M059J (cell line): Measurements from ENCODE around the gene ATPAF2. TPM values are rescaled to one million over a fixed set of nuclear protein-coding genes. Genes with fewer than 3 reads are reported as not detected.

ENCODE experiments used
- DNase-seq: peaks from one replicate; pipeline ENCODE4 v3.0.0-alpha.2; 2012; ENCODE audit warnings: low read depth
- total RNA-seq: library from RNA; depleted of rRNA; stranded (reverse); fragments of >200 nt; shearing (Covaris generic); gene quantifications from 2 replicates; pipeline ENCODE4 v1.2.3, GENCODE V29; 2014; rRNA removed

Gene ATPAF2
- total RNA-seq, 1 experiment from 2014 or later = 14.4 TPM

DNA sequence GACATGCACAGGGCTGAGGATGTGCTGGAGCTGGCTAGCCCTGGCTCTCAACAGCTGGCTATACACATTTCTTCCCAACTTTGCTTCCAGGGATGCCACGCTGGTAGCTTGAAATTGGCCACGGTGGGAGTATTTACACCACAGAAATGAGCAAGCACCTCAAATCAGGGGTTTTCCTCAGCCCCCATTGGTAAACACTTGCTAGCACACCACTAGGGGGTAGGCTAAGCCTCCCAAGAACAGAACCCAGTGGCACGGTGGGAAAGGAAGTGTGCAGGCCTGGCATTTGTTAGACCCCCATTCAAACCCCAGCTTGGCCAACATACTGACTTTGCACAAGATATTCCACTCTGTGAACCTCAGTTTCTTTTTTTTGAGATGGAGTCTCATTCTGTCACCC is 53.4 kb downstream of the ATPAF2 start:
- peak; percentile 25 for DNase-seq

DNA sequence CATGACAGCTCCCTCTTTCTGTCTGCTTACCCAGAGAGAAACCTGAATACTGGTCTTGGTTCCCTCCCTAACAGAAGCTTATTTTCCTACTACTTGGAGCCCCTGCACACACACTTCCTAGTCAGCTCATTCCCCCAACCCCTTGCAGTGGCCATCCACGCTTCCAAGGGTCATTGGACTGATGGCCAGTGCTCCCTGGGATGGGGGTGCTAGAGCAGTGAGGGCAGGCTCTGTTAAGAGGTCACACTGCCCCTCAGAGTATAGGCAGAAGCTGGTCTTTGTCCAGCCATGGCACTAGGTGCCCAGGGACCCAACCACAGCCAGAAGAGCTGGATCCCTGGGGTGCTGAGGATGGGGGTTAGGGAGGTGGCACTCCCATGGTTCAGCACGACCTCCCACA is 53.8 kb downstream of the ATPAF2 start:
- no peak for DNase-seq

DNA sequence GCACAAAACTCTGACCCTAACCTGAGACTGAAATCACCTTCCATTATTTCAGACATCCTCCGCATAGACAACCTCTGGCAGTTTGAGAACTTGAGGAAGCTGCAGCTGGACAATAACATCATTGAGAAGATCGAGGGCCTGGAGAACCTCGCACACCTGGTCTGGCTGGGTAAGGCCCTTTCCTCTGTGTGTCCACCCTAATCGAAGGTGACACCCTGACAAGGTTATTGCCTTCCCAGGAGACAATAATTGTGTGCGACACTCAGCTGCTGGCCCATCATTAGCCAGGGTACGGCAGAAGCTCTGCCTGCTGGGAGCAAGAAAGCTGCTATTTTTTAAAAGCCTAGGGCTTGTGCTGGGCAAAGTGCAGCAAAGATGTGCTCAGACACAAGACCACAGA is 55.2 kb downstream of the ATPAF2 start:
- no peak for DNase-seq

DNA sequence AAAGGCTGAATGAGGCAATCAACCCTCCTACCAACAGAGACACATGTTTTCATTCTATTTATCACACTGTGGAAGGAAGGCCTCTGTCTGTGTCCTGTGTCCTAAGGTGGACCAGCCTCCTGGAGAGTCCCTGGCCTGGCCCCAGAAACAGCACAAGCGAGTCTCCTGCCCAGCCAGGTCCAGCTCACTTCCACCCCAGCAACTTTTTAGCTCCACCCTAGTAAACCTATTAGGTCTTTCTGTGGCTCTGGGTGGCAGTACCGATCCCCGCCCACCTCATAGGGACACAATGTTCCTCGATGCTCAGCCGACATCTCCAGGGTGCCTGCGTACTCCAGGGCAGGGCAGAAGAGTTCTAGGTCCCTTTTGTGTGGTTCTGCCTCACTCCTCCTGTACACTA is 55.6 kb downstream of the ATPAF2 start:
- no peak for DNase-seq

DNA sequence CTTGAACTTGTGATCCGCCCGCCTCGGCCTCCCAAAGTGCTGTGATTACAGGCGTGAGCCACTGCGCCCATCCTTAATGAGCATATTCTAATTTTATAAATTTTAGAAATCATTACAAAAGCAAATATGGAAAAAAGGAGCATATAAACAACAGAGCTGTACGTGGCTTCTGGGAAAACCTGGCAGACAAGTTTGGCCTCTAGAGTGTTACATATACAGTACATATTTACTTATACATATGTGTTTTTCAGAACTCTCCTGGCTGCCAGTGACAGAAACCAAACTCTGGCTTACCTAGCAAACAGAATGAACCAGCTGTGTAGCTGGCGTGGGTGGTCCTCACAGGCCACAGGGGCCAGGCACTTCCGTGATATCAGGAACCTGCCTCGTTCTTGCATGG is 56.2 kb downstream of the ATPAF2 start:
- DNase-seq = no peak

DNA sequence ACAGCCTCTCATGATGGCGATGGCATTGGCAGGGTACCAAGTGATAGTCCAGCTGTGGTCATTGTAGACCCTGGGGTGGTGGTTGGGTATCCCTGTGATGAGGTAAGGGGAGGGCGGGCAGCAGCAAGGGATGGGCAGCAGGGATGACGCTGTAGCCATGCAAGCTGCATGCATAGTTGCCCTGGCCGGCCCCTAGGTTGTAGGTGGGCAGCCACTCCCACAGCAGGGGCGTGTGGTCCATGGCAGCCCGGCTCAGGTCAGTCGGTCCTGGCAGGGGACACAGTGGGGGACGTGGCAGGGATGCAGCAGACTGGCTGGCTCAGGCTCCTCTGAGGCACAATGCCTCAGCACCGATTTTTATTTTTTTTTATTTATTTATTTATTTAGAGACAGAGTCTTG is 57.6 kb downstream of the ATPAF2 start:
- no peak for DNase-seq

DNA sequence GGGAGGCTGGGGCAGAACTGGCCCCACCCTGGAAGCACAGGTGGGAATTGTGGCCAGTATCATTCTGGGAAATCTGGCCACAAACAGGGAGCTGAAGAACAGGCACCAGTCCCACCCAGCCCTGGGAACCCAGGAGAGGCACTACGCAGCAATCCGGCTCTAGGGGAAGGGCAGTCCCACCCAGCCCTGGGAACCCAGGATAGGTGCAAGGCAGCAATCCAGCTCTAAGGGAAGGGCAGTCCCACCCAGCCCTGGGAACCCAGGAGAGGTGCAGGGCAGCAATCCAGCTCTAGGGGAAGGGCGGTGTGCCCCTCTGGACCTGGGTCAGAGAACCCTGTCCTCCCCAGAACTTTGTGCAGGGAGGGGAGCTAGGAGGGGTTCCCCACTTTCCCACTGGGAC is 59.2 kb downstream of the ATPAF2 start:
- DNase-seq = no peak

DNA sequence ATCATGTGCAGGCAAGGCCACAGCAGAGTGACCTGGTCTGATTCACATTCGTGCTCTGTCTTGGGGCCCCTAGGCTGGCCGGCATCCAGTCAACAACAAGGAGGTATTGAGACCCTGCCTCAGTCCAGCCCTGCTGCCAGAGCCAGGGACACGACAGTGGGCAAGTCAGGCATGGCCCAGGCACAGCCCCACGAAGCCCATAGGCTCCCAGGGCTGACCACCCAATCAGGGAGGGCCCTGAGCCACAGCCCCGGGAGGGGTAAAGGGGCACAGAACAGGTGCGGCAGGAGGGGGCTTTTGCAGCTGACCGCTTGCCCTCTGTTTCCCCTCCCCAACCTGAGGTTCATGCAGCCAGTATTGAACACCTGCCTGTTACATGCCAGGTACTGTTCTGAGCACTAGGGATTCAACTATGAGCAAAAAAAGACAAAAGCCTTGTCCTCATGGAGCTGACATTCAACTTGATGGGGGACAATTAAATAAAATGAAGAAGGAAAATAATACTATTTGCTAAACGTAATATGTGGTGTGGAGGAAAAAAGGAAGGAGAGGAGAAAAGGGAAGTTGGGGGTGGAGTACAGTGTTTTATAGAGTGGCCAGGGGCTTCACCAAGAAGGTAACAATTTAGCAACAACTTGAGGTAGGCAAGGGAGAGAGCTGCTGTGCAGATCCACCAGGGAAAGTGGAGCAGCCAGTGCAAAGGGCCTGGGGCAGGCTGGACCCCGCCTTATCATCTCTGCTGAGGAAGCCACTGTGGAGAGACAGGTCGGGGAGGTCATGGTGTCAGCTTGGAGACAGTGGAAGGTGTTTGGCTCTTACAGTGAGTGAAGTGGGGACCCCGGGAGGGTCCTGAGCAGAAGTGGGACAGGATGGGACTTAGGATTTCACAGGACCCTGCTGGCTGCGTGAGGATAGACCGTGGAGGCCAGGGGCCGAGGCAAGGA is 60.2 kb downstream of the ATPAF2 start:
- no peak for DNase-seq

DNA sequence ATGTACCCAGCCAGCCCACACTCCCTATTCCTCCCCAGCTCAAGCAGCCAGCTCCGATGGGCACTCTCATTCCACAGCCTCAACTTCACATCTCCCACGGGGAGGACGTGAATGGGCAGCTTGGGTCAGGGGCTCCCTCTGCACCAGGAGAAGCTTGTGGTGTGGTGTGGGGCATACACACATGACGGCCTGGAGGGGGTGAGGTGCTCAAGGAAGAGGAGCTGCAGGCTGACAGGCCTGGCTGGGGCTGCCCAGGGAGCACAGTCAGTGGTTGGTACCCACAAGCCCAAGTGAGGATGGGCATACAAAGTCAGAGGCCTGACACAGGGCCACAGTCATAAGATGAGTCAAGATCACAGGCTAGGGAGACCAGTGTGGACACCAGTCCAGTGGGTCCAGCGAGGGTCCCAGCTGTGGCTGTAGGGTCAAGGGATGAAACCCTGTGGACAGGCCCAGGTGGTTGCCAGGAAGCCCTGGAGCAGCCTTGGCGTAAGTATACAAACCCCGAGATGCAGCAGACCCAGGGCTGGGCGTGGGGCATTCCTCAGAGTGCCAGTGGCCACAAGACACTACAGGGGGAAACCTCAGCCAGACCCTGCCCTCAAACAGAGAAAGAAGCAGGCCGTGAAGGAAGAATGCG is 61.9 kb downstream of the ATPAF2 start:
- DNase-seq = no peak

DNA sequence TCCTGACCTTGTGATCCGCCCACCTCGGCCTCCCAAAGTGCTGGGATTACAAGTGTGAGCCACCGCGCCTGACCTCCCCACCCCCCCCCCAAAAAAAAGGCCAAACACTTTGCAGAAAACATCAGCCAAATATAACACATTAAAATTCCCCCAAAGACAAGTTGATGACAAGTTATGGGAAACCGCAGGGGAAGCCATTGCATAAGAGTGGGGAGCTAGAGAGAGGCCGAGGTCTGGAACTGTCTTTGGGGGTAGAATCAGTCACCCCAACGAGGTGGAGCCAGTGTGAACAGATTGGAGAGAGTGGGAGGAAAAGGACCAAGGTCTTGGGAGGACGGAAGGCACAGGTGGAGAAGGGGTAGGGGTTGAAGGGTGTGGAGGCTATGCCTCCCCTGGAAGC is 63.5 kb downstream of the ATPAF2 start:
- no peak for DNase-seq

DNA sequence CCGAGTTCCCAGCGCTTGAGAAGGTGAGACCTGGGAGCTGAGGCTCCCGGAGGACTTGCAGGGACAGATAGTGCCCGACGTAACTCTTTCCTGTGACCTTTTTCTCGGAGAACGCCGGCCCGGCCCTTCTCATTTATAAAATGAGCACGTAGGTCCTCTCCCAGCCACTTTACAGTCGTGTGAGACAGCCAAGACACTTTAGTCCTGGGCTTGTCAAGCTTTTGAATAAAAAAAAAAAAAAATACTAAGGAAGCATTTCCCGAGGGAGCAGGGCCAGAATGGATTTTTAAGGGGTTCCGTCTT is 66.1 kb downstream of the ATPAF2 start:
- DNase-seq = no peak

DNA sequence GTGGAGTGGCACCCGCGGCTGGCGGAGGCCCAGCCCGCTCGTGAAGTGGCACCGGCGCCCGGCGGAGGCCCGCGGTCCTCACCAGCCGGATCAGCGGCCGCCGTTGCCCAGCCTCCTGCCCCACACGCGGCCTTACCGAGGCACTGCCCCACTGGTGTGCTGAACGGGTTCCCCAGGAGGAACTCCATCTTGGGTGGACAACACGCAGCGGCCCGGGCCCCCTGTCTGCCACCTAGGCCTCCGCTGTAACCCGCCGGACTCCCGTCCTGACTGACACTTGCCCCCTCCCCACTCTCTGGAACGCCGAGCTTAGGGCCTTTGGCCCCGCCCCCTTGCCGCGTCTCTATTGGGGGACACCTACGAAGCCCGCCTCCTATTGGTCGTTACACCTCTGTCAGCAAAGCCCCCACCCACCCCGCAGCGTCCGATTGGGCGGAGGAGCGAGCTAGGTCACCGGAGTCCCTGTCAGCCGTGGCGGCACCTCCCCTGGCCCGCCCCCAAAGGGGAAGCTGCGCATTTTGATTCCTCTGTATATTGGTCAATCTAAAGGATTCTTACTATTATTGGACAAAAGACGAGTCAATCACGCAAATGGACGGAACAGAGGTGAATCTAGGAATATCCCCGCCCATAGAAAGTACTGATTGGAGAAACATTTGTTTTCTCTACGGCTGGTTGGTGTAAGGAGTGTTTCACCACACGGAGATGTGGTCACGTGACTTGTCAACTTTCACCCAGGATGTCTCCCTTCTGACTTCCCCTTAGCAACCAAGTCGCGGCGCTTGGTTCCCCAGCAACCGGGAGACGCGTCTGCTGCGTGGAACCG is 66.6 kb downstream of the ATPAF2 start, which contains the start of the genes DRC3 and TOM1L2:
DRC3 (plus strand) TSS at position 737 of the 826 bp plus-strand sequence. CDS start 4,737 bp downstream, outside the sequence.
TOM1L2 (minus strand) TSS at position 275 of the 826 bp plus-strand sequence; CDS start at position 188, 87 bp downstream.
- DNase-seq = peak; percentile 100

DNA sequence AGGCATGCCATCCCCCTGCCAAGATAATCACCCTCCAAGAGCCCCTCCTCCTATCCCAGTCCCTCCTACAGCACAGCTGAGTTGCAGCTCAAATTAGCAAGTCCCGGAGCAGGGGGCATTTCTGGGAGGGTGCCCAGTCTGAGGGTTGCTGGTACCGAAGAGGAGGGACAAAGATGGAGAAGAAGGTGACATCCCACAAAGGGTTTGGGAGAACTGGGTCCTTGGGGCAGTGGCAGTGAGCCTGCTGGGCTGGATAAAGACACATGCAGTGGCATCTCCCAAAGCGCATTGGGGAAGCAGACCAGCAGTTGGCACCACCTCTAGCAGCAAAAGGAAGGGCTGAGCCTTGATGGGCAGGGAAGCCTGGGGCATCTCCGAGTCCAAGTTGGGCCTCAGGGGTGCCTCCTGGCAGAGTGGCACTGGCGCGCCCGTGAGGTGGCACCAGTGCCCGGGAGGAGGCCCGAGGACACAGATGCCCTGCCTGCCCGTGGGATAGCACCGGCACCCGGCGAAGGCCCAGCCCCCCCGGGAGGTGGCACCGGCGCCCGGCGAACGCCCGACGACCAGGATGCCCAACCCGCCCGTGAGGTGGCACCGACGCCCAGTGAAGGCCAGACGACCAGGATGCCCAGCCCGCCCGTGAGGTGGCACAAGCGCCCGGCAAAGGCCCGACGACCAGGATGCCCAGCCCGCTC is 67.4 kb downstream of the ATPAF2 start:
- peak; percentile 51 for DNase-seq

DNA sequence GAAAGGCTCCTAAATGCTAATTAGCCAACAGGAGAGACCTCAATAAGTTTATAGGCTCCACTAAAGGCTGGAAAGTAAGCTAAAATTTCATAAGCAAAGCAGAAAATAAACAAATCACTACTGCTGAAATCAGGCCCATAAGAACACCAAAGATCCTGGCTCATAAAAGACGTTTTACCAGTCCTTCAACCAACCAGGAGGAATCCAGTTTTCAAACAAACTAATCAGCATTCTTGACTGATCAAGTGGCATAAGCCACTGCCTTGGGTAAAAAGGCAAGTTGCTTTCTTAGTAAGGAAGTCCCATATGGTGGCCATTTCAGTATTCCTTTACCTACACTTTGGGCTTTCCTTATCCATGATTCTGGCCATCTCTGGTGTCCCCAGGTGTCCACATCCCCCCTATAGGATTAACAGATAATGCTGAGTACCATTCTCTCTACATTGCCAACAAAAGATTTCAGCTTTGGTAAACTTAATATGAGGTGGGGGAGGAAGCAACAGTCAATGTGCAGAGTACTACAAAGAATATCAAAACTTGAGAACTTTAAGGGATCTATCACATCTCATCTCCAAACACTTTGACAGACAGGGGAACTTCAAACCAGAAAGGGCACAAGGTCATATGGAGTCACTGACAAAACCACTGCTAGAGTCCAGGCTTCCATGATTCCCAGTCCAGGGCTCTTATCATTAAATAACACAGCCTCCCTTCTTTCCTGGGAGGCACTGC is 68.1 kb downstream of the ATPAF2 start:
- peak; percentile 25 for DNase-seq

Other genes starting within 250 kb of the ATPAF2 start
- gene SREBF1, start 202.2 kb downstream of the ATPAF2 start, total RNA-seq = 40.5 and 57.7 TPM in 2 replicates
- 27.7 and 38.3 TPM in 2 replicates for gene TOM1L2, start 66.8 kb downstream of the ATPAF2 start, total RNA-seq
- 0.12 and 0.69 TPM in 2 replicates for gene DRC3, start 66.3 kb downstream of the ATPAF2 start, total RNA-seq
- gene GID4, start 240 bp upstream of the ATPAF2 start, total RNA-seq = 5.9 and 8.2 TPM in 2 replicates
- 40.6 and 41.3 TPM in 2 replicates for gene DRG2, start 48.8 kb upstream of the ATPAF2 start, total RNA-seq
- not detected in 2 replicates for gene MYO15A, start 69.6 kb upstream of the ATPAF2 start, total RNA-seq
- 94.3 and 141 TPM in 2 replicates for gene ALKBH5, start 144.7 kb upstream of the ATPAF2 start, total RNA-seq
- 24.3 and 38.0 TPM in 2 replicates for gene LLGL1, start 186.5 kb upstream of the ATPAF2 start, total RNA-seq
- 180 and 214 TPM in 2 replicates for gene FLII, start 219.6 kb upstream of the ATPAF2 start, total RNA-seq
- gene MIEF2, start 221.5 kb upstream of the ATPAF2 start, total RNA-seq = 13.3 and 26.4 TPM in 2 replicates